ENCODE measurements around the gene BTBD2.

Gene BTBD2

DNA sequence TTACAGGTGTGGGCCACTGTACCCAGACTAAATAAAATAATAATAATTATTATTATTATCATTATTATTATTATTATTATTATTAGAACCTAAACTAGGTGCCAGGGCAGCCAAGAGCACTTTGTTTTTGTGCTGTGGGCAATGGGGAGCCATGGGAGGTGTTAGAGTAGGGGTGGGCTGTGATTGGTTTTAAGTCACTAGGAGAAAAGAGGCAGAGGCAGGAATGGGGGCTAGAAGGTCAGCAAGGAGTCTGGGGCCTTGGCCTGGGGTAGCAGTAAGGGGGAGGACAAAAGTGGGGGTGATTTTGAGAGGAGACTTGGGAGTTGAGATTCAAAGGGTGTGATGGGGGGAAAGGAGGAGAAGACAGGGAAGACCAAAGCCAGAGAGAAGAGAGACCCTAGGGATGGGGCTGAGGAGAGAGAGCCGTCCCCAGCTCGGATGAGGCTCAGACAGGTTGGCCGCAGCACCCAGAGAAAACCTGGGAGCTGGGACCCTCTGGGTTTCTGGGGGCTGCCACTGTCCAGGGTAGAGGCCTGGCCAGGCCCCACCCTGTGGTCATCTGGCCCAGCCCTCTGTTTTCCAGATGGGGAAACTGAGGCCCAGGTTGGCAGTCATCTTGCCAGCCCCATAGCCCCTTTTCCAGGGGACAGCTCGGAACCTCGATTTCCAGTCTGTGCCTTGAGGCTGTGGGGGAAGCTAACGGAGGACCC, 17.8 kb upstream of the BTBD2 start:
- H3K9me3 ChIP-seq (ENCODE audit: low read depth, low read length): no peaks in the 10 kb centered on the region; the same call in 1 of the 2 replicates
- H3K9ac ChIP-seq (ENCODE audit: insufficient read length): no peak overlapping the region
- no peak for DNase-seq (ENCODE audit: low read depth, low spot score)
- no peak overlapping the region for H3K4me3 ChIP-seq
- H3K27ac ChIP-seq: no peak overlapping the region
- H3K36me3 ChIP-seq (ENCODE audit: insufficient read depth, low read length): no peaks in the 10 kb centered on the region; the same call in 1 of the 2 replicates
- no peak for TF ChIP-seq EZH2 (IDR thresholded peaks at IDR 0.05)
- TF ChIP-seq FOXP2 (optimal IDR thresholded peaks at IDR 0.05; ENCODE audit: control extremely low read depth, extremely low read length, insufficient read depth): no peak
- no peak for TF ChIP-seq POLR2AphosphoS5 (IDR thresholded peaks at IDR 0.05; ENCODE audit: borderline replicate concordance, low read depth, low read length)

DNA sequence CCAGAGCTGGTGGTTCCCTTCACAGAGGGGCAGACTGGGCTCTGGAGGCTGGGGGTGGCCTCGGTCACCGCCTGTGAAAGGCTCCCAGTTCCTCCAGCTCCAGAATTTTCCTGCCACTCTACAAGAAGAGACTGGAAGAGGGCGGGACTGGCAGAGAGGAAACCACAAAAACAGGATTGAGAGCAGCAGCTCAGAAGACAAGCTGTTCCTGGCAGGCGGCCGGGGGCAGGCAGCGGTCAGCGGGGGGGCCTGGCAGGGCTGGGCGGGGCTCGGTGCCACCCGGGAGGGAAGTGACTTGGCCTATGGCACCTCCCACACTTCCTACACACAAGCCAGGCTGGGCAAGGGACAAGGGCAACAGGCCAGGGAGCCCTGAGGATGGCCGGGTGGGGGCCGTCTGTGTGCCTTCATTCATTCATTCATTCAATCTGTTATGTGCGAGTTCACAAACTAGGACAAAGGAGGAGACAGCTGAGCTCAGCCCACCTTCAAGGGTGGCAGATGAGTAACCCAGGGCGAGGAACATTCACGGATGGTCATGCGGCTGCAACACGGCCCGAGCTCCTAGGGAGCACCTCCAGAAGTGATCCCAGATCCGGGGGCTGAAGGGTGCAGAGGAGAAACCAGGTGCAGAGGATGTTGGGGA, 16.9 kb upstream of the BTBD2 start:
- Histone ChIP-seq H3K27ac (peak overlapping the region; percentile 61; the same call in 1 of the 2 replicates), H3K9ac (ENCODE audit: insufficient read length) (no peak overlapping the region), H3K4me3 (peak overlapping the region; percentile 63), H3K9me3 (ENCODE audit: low read depth, low read length) (no peaks in the 10 kb centered on the region; the same call in 1 of the 2 replicates), H3K36me3 (ENCODE audit: insufficient read depth, low read length) (no peaks in the 10 kb centered on the region)
- DNase-seq (ENCODE audit: low read depth, low spot score): no peak
- TF ChIP-seq FOXP2 (optimal IDR thresholded peaks at IDR 0.05; ENCODE audit: control extremely low read depth, extremely low read length, insufficient read depth) (no peak), EZH2 (IDR thresholded peaks at IDR 0.05) (no peak), POLR2AphosphoS5 (IDR thresholded peaks at IDR 0.05; ENCODE audit: borderline replicate concordance, low read depth, low read length) (peak; percentile 34; the same call in 1 of the 2 replicates)

DNA sequence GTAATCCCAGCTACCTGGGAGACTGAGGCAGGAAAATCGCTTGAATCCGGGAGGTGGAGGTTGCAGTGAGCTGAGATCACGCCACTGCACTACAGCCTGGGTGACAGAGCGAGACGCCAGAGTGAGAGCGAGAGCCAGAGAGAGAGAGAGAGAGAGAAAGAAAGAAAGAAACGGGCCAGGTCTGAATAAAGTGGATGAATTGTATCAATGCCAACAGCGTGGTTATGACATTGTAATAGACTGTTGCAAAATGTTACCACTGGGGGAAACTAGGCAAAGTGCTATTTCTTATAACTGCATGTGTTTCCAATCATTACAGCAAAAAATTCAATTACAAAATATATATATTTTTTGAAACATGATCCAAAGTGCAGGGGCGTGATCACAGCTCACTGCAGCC, 11.8 kb upstream of the BTBD2 start:
- H3K27ac ChIP-seq: no peak overlapping the region
- no peaks in the 10 kb centered on the region for H3K9me3 ChIP-seq (ENCODE audit: low read depth, low read length)
- no peak for TF ChIP-seq EZH2 (IDR thresholded peaks at IDR 0.05)
- TF ChIP-seq FOXP2 (optimal IDR thresholded peaks at IDR 0.05; ENCODE audit: control extremely low read depth, extremely low read length, insufficient read depth): no peak
- TF ChIP-seq POLR2AphosphoS5 (IDR thresholded peaks at IDR 0.05; ENCODE audit: borderline replicate concordance, low read depth, low read length): no peak
- no peaks in the 10 kb centered on the region for H3K36me3 ChIP-seq (ENCODE audit: insufficient read depth, low read length)
- H3K4me3 ChIP-seq: no peak overlapping the region
- H3K9ac ChIP-seq (ENCODE audit: insufficient read length): no peak overlapping the region
- no peak for DNase-seq (ENCODE audit: low read depth, low spot score)

DNA sequence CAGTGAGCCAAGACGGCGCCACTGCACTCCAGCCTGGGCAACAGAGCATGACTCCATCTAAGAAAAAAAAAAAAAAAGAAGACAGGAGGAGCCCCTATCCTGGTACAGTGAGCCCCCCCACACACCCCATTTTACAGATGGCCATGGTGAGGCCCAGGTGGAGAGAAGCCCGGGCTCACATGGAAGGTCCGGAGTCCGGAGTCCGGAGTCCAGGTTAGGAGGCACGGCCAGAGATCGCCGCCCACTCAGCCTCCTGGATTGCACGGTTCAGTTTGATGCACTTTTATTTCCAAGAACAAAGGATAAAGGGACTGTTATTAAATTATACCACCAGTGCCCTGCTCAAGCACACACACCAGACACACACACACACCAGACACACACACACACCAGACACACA, 11.3 kb upstream of the BTBD2 start:
- Histone ChIP-seq H3K27ac (no peak overlapping the region), H3K36me3 (ENCODE audit: insufficient read depth, low read length) (no peaks in the 10 kb centered on the region), H3K4me3 (no peak overlapping the region), H3K9ac (ENCODE audit: insufficient read length) (no peak overlapping the region), H3K9me3 (ENCODE audit: low read depth, low read length) (no peaks in the 10 kb centered on the region)
- TF ChIP-seq POLR2AphosphoS5 (IDR thresholded peaks at IDR 0.05; ENCODE audit: borderline replicate concordance, low read depth, low read length): no peak
- TF ChIP-seq FOXP2 (optimal IDR thresholded peaks at IDR 0.05; ENCODE audit: control extremely low read depth, extremely low read length, insufficient read depth): no peak
- no peak for TF ChIP-seq EZH2 (IDR thresholded peaks at IDR 0.05)
- DNase-seq (ENCODE audit: low read depth, low spot score): no peak

DNA sequence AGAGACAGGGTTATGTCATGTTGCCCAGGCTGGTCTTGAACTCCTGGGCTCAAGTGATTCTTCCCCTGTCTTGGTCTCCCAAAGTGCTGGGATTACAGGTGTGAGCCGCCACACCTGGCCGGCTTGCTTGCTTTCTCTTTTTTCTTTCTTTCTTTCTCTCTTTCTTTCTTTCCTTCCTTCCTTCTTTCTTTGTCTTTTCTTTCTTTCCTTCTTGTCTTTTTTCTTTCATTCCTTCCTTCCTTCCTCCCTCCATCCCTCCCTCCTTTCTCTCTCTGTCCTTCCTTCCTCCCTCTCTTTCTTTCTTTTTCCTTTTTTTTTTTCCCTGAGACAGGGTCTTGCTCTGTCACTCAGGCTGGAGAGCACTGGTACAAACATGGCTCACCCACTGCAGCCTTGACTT, 6.8 kb upstream of the BTBD2 start:
- Histone ChIP-seq H3K27ac (no peak overlapping the region), H3K4me3 (no peak overlapping the region), H3K9me3 (ENCODE audit: low read depth, low read length) (no peaks in the 10 kb centered on the region), H3K36me3 (ENCODE audit: insufficient read depth, low read length) (no peaks in the 10 kb centered on the region), H3K9ac (ENCODE audit: insufficient read length) (no peak overlapping the region)
- TF ChIP-seq FOXP2 (optimal IDR thresholded peaks at IDR 0.05; ENCODE audit: control extremely low read depth, extremely low read length, insufficient read depth) (no peak), POLR2AphosphoS5 (IDR thresholded peaks at IDR 0.05; ENCODE audit: borderline replicate concordance, low read depth, low read length) (no peak), EZH2 (IDR thresholded peaks at IDR 0.05) (no peak)
- DNase-seq (ENCODE audit: low read depth, low spot score): no peak

DNA sequence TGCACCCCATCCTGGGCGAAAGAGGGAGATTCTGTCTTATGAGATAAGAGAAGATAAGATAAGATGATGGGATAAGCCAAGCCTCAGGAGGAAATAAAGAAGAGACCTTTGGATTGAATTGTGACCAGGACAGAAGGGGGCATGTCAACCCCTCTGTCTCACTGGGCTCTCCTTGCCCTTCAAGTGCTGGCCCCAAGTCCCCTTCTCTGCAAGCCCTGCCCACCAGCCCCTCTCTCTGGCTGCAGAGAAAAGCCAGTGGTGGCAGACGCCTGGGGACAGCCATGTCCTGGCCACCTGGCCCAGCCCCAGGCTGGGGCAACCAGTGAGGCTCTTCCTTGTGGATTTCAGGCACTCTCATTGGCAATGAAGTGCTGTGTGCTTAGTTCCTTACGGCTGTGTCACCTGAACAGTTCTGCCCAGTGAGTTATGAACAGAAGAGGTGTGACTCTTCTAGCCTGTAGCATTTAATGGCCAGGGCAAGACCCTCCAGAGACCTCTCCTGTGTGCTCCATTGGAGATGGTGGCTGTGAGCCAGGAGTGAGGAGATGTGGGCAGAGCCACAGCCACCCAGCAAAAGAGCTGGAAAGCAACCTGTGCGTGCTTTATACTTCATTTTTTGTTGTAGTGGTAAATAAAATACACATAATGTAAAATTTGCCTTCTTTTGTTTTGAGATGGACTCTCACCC, 6.1 kb upstream of the BTBD2 start:
- no peaks in the 10 kb centered on the region for H3K36me3 ChIP-seq (ENCODE audit: insufficient read depth, low read length)
- H3K27ac ChIP-seq: no peak overlapping the region
- H3K4me3 ChIP-seq: no peak overlapping the region
- TF ChIP-seq EZH2 (IDR thresholded peaks at IDR 0.05) (no peak), POLR2AphosphoS5 (IDR thresholded peaks at IDR 0.05; ENCODE audit: borderline replicate concordance, low read depth, low read length) (no peak), FOXP2 (optimal IDR thresholded peaks at IDR 0.05; ENCODE audit: control extremely low read depth, extremely low read length, insufficient read depth) (no peak)
- H3K9me3 ChIP-seq (ENCODE audit: low read depth, low read length): no peaks in the 10 kb centered on the region
- no peak for DNase-seq (ENCODE audit: low read depth, low spot score)
- no peak overlapping the region for H3K9ac ChIP-seq (ENCODE audit: insufficient read length)

DNA sequence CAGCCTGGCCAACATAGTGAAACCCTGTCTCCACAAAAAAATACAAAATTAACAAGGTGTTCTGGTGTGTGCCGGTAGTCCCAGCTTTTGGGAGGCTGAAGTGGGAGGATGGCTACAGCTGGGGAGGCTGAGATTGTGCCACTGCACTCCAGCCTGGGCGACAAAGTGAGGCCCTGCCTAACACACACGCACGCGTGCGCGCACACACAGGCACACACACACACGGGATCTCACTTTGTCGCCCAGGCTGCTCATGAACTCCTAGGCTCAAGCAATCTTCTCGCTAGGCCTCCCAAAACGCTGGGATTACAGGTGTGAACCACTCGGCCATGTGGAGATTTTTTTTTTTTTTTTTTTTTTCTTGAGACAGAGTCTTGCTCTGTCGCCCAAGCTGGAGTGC, 3.2 kb upstream of the BTBD2 start:
- no peaks in the 10 kb centered on the region for H3K9me3 ChIP-seq (ENCODE audit: low read depth, low read length)
- no peak for DNase-seq (ENCODE audit: low read depth, low spot score)

More for the DNA sequence above, 3.2 kb upstream of the BTBD2 start:
- TF ChIP-seq POLR2AphosphoS5 (IDR thresholded peaks at IDR 0.05; ENCODE audit: borderline replicate concordance, low read depth, low read length) (no peak), FOXP2 (optimal IDR thresholded peaks at IDR 0.05; ENCODE audit: control extremely low read depth, extremely low read length, insufficient read depth) (no peak), EZH2 (IDR thresholded peaks at IDR 0.05) (no peak)
- Histone ChIP-seq H3K36me3 (ENCODE audit: insufficient read depth, low read length) (no peaks in the 10 kb centered on the region), H3K9ac (ENCODE audit: insufficient read length) (no peak overlapping the region), H3K27ac (no peak overlapping the region), H3K4me3 (no peak overlapping the region)

All from SK-N-MC (cell line).